NOMO-1 (cell line): Measurements from ENCODE around the gene USP20.
"Not testable (repeated sequence)": the region's sequence is repeated elsewhere in the genome, so short reads cannot be mapped to it uniquely, and the experiment has no call there.

Experiments used
- DNase-seq, 2 experiments: peaks; one replicate each; lab custom pipeline; 2025; ENCODE audit not compliant: unreplicated experiment in 2 of 2; lab: John Stamatoyannopoulos, UW

The USP20 gene

DNA sequence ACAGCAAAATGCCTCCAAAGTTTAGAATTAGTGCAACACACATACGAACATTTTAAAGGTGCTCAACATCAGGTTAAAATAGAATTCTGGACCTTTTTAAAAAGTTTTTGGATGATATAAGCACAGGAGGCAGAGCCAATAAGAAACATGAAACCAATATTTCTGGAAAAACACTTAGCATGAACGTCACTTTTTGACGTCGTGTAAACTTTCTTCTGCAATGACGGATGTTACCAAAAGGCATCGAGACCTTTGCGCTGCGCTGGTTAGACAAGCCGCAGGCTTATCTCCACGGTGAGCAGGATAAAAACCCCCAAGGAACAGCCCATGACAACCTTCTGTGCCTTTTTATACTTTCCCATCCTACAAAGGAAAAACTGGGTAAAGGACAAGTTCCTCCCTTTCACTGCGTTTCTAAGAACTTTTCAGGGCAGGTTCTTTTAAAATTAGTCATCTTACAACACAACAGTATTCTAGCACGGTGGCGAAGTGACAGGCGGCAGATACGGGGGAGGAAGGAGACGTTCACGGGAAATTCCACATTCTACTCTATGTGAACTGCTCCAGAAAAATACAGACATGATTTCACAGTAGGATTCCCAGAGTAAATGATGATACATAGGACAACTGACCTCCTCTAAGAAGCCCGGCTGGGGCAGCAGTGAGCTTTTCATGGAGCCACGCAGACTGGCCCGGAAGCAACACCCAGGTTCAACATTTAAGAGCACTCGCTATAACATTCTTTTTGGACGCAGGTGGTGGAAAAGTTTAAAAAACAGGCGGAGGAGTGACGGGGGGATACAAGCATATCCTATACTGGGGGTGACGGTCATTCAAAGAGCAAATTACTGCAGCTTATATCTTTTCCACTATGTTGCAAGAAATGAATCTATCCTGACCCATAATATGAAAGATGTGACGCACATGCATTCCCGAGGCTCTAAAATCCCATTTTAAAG, 52.4 kb downstream of the USP20 start:
- peak; percentile 43 to 70 for DNase-seq

DNA sequence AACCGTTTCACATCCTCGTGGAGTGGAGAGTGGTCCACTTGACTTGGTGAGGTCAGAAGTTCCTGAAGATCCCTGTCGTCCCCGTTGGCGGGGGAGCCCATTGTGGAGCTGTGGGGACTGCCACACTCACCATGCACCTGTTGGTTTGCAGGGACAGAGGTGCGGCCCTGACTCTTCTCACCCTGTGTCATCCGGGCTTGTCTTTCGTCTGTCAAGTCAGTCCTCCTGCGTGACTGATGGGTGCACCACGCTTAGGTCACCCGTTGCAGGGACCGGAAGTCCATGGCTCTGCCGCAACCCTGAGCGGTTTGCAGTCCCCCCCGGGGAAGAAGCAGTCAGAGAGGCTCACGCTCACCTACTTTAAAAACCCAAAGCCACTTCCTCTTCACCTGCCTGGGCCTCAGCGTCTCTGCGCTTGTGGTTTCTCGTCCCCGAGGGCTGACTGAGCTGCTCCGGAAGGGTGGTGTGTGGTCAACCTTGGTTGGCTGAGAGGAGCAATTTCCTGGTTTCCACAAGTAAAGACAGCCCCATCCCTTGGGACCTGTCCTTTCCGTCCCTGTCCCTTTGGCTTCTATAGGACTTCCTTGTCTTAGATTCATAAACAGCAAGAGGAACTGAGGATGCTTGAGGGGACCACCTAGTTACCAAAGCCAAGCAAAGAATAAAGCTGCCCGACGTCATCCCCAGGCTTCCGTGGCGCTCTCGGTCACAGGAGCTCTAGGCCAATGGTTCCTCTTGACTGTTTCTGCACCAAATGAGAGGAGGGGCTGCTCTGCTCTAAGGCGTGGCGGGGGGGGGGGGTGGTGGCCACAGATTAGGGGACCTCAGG, 53.2 kb downstream of the USP20 start:
- peak; percentile 95 to 96 for DNase-seq

DNA sequence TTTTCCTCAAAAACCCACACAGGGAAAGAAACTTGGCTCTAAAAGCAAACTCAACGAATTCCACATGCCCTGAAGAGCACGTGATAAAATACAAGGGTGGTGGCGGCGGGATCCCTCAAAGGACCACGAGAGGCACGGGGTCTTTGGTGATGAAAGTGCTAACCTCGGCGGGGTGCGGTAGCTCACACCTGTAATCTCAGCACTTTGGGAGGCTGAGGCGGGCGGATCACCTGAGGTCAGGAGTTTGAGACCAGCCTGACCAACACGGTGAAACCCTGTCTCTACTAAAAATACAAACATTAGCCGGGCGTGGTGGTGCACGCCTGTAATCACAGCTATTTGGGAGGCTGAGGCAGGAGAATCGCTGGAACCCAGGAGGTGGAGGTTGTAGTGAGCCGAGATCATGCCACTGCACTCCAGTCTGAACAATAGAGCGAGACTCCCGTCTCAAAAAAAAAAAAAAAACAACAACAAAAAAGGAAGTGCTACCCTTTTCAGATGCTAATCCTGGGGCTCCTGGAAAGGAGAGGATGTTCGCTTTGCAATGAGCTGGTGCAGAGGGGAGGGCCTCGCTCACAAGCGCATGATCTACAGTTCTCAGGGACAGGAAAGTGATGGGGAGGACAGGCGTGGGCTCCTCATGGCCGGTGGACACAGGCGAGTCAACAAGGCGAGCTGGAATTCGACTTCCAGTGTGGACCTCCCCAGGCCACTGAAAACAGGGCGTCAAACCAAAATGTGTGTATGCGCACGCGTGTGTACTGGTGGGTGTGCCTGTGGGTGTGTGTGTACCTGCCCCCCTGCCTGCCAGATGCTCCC, 54.1 kb downstream of the USP20 start:
- DNase-seq: peak; percentile 29 to 34

DNA sequence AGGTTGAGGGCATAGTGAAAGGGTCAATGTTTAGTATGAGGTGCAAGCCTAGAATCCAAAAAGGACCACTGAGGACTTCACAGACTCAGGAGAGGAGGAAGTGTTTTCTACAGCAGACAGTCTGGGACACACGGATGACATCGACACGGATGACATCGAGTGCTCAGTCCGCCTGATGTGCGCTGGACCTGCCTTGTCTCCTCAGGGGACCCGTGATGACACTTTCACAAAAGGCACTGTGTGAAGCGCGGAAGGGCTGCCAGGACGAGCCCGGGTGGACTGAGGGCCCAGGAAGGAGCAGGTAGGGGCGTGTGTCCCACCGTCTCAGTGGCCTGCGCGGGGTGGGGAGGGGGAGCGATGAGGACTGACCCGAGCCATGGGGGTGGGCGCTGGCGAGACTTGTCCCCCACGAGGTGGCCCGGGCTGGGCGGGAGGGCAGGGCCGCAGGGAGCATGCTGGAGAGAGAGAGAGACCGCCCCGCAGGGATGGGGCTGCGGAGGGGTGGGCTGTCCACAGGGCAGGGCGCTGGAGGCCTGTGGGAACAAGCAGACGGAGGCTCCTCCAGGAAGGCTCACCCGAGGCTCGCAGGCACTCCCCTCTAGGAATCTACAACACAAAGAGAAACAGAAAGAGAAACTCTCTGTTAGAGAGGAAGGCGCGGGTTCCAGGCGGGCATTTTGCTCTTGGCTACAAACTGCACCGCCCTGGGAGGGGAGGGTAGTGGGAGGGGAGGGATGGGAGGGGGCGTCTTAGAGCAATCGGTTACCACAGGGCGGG, 54.9 kb downstream of the USP20 start:
- peak; percentile 84 to 88 for DNase-seq

DNA sequence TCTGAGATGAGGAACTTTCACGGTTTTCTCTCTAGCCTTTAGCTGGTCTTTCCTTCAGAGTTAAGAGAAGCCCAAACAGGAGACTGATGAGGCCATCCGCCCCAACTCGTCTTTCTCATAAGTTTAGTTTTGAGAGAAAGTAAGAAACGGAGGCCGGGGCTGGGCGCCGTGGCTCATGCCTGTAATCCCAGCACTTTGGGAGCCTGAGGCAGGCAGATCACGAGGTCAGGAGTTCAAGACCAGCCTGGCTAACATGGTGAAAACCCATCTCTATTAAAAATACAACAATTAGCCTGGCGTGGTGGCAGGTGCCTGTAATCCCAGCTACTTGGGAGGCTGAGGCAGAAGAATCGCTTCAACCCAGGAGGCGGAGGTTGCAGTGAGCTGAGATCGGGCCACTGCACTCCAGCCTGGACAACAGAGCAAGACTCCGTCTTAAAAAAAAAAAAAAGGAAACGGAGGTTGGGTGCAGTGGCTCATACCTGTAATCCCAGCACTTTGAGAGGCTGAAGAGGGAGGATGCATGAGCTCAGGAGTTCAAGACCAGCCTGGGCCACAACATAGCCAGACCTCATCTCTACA, 55.6 kb downstream of the USP20 start:
- DNase-seq: not testable (repeated sequence)

- DNase-seq: no peak
Measured at GRCh38 chr9:129891569-129891968, 56.3 kb downstream of the USP20 start.

DNA sequence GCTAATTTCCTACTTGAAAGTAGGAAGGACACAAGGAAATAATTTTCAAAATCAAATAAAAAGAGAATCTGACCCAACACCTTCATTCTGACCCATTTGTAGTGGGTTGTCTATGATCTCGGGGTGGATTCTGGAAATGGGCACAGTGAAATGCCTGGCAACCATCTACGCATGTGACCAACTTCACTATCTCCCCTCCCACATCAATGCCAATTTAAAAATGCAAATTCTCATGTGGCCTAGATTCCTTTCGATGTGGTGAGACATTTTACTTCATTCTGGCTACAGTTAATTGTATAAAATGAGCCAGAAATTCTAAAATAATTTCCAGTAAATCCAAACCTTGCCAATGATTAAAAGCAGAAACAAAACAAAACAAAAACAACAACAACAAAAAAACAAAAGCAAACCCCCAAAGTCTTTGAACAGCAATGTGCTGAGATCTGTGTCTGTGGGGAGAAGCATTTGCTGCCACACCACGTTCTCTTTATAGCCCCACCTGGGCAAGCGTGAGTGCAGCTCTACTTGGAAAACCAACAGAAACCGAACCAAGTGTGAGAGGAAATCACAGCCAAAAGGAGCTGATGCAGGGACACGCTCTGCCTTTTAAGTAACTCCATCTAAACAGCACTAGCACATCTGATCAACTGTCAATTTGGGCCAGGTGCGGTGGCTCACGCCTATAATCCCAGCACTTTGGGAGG, 59.0 kb downstream of the USP20 start:
- DNase-seq: no peak

DNA sequence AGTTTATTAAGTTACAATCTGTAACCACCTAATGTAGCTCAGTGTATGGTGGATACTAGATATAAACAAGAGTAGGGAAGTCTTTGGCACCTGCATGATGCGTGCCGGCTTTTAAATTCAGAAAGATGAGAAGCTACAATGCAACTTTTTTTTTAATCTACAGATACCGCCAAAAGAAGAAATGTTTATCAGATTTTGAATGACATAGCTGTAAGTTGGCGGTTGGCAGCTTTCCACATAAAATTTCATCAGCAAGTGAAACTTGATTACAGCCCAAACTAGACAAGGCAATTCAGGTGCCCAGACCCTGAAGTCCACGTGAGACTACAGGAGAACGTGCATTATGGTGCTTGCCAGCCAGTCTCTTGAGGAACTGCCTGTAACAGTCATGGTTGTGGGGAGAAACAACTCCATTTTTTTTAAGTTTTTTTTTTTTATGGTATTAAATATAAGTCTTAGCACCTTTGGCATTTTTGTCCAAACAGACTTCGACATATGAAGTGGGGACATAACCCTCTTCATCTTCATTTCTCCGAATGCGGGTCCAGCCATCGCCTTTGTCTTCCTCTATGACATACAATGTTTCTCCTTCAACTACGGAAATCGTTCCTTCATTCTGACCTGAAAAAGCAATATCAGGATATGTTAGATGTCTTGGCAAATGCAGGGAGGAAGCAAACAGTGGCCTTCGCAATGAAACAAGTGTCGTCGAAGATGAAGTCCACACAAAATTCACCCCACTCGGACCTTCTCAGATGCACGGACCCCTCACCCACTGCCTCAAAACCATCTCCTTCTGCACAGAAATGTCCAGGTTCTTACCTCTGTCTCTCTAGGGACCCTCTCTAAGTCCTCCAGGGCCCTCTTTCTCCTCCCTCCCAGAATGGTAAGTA, 60.4 kb downstream of the USP20 start:
- no peak for DNase-seq

- DNase-seq: no peak
Measured at GRCh38 chr9:129897263-129897662, 62.0 kb downstream of the USP20 start.

DNA sequence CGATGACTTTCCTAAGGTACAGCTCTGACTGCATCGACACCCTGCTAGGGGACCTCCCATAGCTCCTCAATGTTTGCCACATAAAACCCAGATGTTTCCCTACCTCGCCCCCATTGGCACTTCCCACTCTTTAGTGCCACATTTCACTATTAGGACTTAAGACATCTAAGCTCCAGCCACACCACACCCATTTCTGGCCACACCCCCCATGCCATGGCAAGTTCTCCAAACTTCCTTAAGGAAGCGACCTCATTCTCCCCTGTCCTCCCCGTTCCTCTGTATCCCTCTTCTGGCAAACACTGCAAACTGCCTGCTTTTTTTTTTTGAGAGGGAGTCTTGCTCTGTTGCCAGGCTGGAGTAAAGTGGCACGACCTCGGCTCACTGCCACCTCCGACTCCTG, 62.9 kb downstream of the USP20 start:
- DNase-seq: no peak

- no peak for DNase-seq
Measured at GRCh38 chr9:129899620-129900019, 64.4 kb downstream of the USP20 start.

DNA sequence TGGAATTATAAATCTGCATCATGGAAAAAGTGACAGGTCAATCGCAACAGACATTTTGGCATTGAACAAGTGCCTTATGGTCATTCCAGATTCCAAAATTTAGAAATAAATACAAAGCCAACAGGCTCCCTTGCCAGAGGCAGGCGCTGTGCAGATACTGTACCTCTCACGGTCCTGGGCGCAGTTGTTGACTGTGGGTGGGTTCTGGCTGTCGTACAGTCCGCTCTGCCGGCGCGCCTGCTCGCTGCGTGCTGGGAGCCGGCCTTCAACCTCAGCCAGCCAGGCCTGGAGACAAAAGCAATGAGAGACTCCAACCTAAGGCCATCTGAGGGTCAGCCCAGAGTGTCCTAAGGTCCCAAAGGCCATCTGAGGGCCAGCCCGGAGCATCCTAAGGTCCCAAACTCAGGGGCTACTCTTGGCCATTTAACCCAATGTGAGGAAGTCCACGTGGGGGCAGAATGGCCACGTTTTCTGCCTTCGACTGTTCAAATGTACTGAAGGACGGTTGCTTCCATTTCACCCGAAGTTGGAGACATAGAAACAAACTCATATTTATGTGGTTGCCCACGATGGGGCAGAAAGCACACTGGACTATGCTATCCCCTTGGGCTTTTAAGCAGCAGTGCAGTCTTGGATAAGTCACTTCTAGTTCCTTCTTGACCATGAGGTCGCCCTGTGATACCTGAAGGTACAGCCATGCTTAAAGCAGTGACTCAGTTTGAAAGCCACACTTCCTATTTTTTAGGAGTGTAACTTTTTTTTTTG, 65.2 kb downstream of the USP20 start:
- peak in 1 of 2 experiments; percentile 53 for DNase-seq

DNA sequence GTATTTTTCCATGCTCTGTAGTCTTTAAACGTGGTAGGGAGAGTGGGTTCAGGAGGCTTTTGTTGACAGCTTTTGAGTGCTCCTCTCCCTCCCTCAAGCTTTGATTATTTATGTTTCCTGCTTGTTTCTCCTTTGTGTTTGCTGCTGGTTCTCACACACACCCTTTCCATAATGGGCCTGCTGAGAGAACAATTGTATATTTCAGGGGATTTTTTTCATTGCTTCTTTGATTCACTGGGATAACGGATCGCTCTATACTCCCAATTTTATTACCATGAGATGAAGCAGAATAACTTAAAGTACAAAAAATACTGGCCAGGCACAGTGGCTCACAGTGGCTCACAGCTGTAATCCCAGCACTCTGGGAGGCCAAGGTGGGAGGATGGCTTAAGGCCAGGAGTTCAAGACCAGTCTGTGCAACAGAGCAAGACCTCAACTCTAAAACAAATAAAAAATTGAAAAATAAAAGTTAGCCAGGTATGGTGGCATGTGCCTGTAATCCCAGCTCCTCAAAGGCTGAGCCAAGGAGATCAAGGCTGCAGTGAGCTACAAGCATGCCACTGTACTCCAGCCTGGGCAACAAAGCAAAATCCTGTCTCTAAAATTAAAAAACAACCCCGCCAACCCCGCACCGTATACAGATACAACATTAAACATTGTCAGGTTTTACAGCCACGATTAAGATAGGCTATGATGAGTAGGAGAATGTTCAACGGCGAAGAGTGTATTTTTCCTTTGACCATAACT, 66.9 kb downstream of the USP20 start:
- no peak for DNase-seq

- no peak for DNase-seq
Measured at GRCh38 chr9:129902740-129903134, 67.5 kb downstream of the USP20 start.

- no peak for DNase-seq
Measured at GRCh38 chr9:129904734-129905133, 69.5 kb downstream of the USP20 start.

GRCh38 chr9:129906298-129906697, 71.0 kb downstream of the USP20 start:
- DNase-seq: no peak

- DNase-seq: no peak
Measured at GRCh38 chr9:129907201-129907600, 71.9 kb downstream of the USP20 start.
